GM21367 (cell line): ENCODE data around the gene ASH1L.
"Not testable (repeated sequence)": the region's sequence is repeated elsewhere in the genome, so short reads cannot be mapped to it uniquely, and the experiment has no call there.

Experiments used
- ATAC-seq: cut with Tn5 transposase; IDR thresholded peaks from one replicate; pipeline ENCODE4 v1.9.1; 2021; ENCODE audit not compliant: unreplicated experiment

The ASH1L gene

GRCh38 chr1:155562581-155563376, at the start of gene ASH1L:
Gene ASH1L (minus strand): TSS chr1:155562803. CDS start chr1:155521519, 41,284 bp downstream.
- ATAC-seq, result peak; percentile 64

GRCh38 chr1:155610257-155610647, 47.6 kb upstream of the ASH1L start:
- peak; percentile 23 for ATAC-seq

GRCh38 chr1:155609515-155610256, 47.1 kb upstream of the ASH1L start, which contains the start of gene MSTO1:
Gene MSTO1 (plus strand): TSS chr1:155610218. CDS start chr1:155610249, 31 bp downstream.
- peak; percentile 83 for ATAC-seq

GRCh38 chr1:155608888-155609225, 46.3 kb upstream of the ASH1L start:
- ATAC-seq, result no peak

- ATAC-seq, result no peak
These were observed 45.1 kb upstream of the ASH1L start for GRCh38 chr1:155607708-155608107.

GRCh38 chr1:155599828-155600572, 37.4 kb upstream of the ASH1L start:
- not testable (repeated sequence) for ATAC-seq

GRCh38 chr1:155598842-155599331, 36.3 kb upstream of the ASH1L start:
- no peak for ATAC-seq

- ATAC-seq, result no peak
These were observed 34.3 kb upstream of the ASH1L start for GRCh38 chr1:155596864-155597263.

- ATAC-seq, result not testable (repeated sequence)
These were observed 33.4 kb upstream of the ASH1L start for GRCh38 chr1:155595877-155596474.

GRCh38 chr1:155591770-155592169, 29.2 kb upstream of the ASH1L start:
- no peak for ATAC-seq

- not testable (repeated sequence) for ATAC-seq
These were observed 28.1 kb upstream of the ASH1L start for GRCh38 chr1:155590516-155591247.

- ATAC-seq, result not testable (repeated sequence)
These were observed 26.7 kb upstream of the ASH1L start for GRCh38 chr1:155589282-155589681.

GRCh38 chr1:155583846-155584245, 21.2 kb upstream of the ASH1L start:
- ATAC-seq, result not testable (repeated sequence)

GRCh38 chr1:155575608-155576007, 13.0 kb upstream of the ASH1L start:
- not testable (repeated sequence) for ATAC-seq

- ATAC-seq, result no peak
These were observed 11.5 kb upstream of the ASH1L start for GRCh38 chr1:155574077-155574476.

- ATAC-seq, result no peak
These were observed 8.0 kb upstream of the ASH1L start for GRCh38 chr1:155570593-155570990.

- no peak for ATAC-seq
These were observed 7.5 kb upstream of the ASH1L start for GRCh38 chr1:155569988-155570592.

GRCh38 chr1:155563377-155564022, 897 bp upstream of the ASH1L start:
- not testable (repeated sequence) for ATAC-seq
